ENCODE data around the gene PDE10A.

The PDE10A gene

GRCh38 chr6:165662041-165662748, 846 bp downstream of the PDE10A start:
- H3K4me3 ChIP-seq (ENCODE audit: low read depth, low read length) = peak overlapping the region; percentile 56
- H3K36me3 ChIP-seq (ENCODE audit: control insufficient read depth, insufficient read depth, low read length) = no peaks in the 10 kb centered on the region
- H3K27me3 ChIP-seq (ENCODE audit: control insufficient read depth, insufficient read depth, low read length) = peaks cover 91% of the 10 kb centered on the region

GRCh38 chr6:165661664-165662025, 1.4 kb downstream of the PDE10A start:
- Histone ChIP-seq H3K9ac (ENCODE audit: low read depth, low read length) (no peak overlapping the region), H3K36me3 (ENCODE audit: control insufficient read depth, insufficient read depth, low read length) (no peaks in the 10 kb centered on the region), H3K27me3 (ENCODE audit: control insufficient read depth, insufficient read depth, low read length) (peaks cover 90% of the 10 kb centered on the region), H3K27ac (ENCODE audit: low read depth, low read length) (no peak overlapping the region), H3K4me1 (ENCODE audit: control insufficient read depth, insufficient read depth, low read length) (peaks cover 52% of the 10 kb centered on the region), H3K4me3 (ENCODE audit: low read depth, low read length) (peak overlapping the region; percentile 54), H3K9me3 (ENCODE audit: control insufficient read depth, insufficient read depth, low read length) (no peaks in the 10 kb centered on the region)

More at GRCh38 chr6:165662041-165662748, 846 bp downstream of the PDE10A start:
- Histone ChIP-seq H3K9ac (ENCODE audit: low read depth, low read length) (no peak overlapping the region), H3K9me3 (ENCODE audit: control insufficient read depth, insufficient read depth, low read length) (no peaks in the 10 kb centered on the region), H3K4me1 (ENCODE audit: control insufficient read depth, insufficient read depth, low read length) (peaks cover 47% of the 10 kb centered on the region), H3K27ac (ENCODE audit: low read depth, low read length) (no peak overlapping the region)

- Histone ChIP-seq H3K9ac (ENCODE audit: low read depth, low read length) (peak overlapping the region; percentile 46), H3K4me1 (ENCODE audit: control insufficient read depth, insufficient read depth, low read length) (peaks cover 49% of the 10 kb centered on the region), H3K27me3 (ENCODE audit: control insufficient read depth, insufficient read depth, low read length) (peaks cover 90% of the 10 kb centered on the region), H3K36me3 (ENCODE audit: control insufficient read depth, insufficient read depth, low read length) (no peaks in the 10 kb centered on the region), H3K27ac (ENCODE audit: low read depth, low read length) (no peak overlapping the region), H3K9me3 (ENCODE audit: control insufficient read depth, insufficient read depth, low read length) (no peaks in the 10 kb centered on the region), H3K4me3 (ENCODE audit: low read depth, low read length) (peak overlapping the region; percentile 54)
These were observed 2.0 kb downstream of the PDE10A start for GRCh38 chr6:165660857-165661663.

GRCh38 chr6:165659945-165660856, 2.8 kb downstream of the PDE10A start:
- Histone ChIP-seq H3K27ac (ENCODE audit: low read depth, low read length) (no peak overlapping the region), H3K4me3 (ENCODE audit: low read depth, low read length) (peak overlapping the region; percentile 54), H3K36me3 (ENCODE audit: control insufficient read depth, insufficient read depth, low read length) (no peaks in the 10 kb centered on the region), H3K9ac (ENCODE audit: low read depth, low read length) (peak overlapping the region; percentile 46), H3K9me3 (ENCODE audit: control insufficient read depth, insufficient read depth, low read length) (no peaks in the 10 kb centered on the region), H3K4me1 (ENCODE audit: control insufficient read depth, insufficient read depth, low read length) (peaks cover 41% of the 10 kb centered on the region), H3K27me3 (ENCODE audit: control insufficient read depth, insufficient read depth, low read length) (peaks cover 82% of the 10 kb centered on the region)

GRCh38 chr6:165658395-165659058, 4.5 kb downstream of the PDE10A start:
- Histone ChIP-seq H3K4me3 (ENCODE audit: low read depth, low read length) (no peak overlapping the region), H3K9ac (ENCODE audit: low read depth, low read length) (no peak overlapping the region), H3K4me1 (ENCODE audit: control insufficient read depth, insufficient read depth, low read length) (peaks cover 25% of the 10 kb centered on the region), H3K9me3 (ENCODE audit: control insufficient read depth, insufficient read depth, low read length) (no peaks in the 10 kb centered on the region), H3K36me3 (ENCODE audit: control insufficient read depth, insufficient read depth, low read length) (no peaks in the 10 kb centered on the region), H3K27me3 (ENCODE audit: control insufficient read depth, insufficient read depth, low read length) (peaks cover 65% of the 10 kb centered on the region), H3K27ac (ENCODE audit: low read depth, low read length) (no peak overlapping the region)

- Histone ChIP-seq H3K4me1 (ENCODE audit: control insufficient read depth, insufficient read depth, low read length) (peaks cover 24% of the 10 kb centered on the region), H3K27me3 (ENCODE audit: control insufficient read depth, insufficient read depth, low read length) (peaks cover 56% of the 10 kb centered on the region), H3K9ac (ENCODE audit: low read depth, low read length) (no peak overlapping the region), H3K36me3 (ENCODE audit: control insufficient read depth, insufficient read depth, low read length) (no peaks in the 10 kb centered on the region), H3K27ac (ENCODE audit: low read depth, low read length) (no peak overlapping the region), H3K4me3 (ENCODE audit: low read depth, low read length) (no peak overlapping the region), H3K9me3 (ENCODE audit: control insufficient read depth, insufficient read depth, low read length) (no peaks in the 10 kb centered on the region)
These were observed 5.7 kb downstream of the PDE10A start for GRCh38 chr6:165657325-165657680.

GRCh38 chr6:165656581-165657324, 6.3 kb downstream of the PDE10A start:
- no peak overlapping the region for H3K27ac ChIP-seq (ENCODE audit: low read depth, low read length)
- peaks cover 24% of the 10 kb centered on the region for H3K4me1 ChIP-seq (ENCODE audit: control insufficient read depth, insufficient read depth, low read length)
- no peak overlapping the region for H3K9ac ChIP-seq (ENCODE audit: low read depth, low read length)
- no peak overlapping the region for H3K4me3 ChIP-seq (ENCODE audit: low read depth, low read length)
- H3K9me3 ChIP-seq (ENCODE audit: control insufficient read depth, insufficient read depth, low read length) = no peaks in the 10 kb centered on the region
- peaks cover 54% of the 10 kb centered on the region for H3K27me3 ChIP-seq (ENCODE audit: control insufficient read depth, insufficient read depth, low read length)
- H3K36me3 ChIP-seq (ENCODE audit: control insufficient read depth, insufficient read depth, low read length) = no peaks in the 10 kb centered on the region

- Histone ChIP-seq H3K9me3 (ENCODE audit: control insufficient read depth, insufficient read depth, low read length) (no peaks in the 10 kb centered on the region), H3K27ac (ENCODE audit: low read depth, low read length) (no peak overlapping the region), H3K36me3 (ENCODE audit: control insufficient read depth, insufficient read depth, low read length) (no peaks in the 10 kb centered on the region), H3K9ac (ENCODE audit: low read depth, low read length) (no peak overlapping the region), H3K4me3 (ENCODE audit: low read depth, low read length) (no peak overlapping the region), H3K27me3 (ENCODE audit: control insufficient read depth, insufficient read depth, low read length) (peaks cover 39% of the 10 kb centered on the region), H3K4me1 (ENCODE audit: control insufficient read depth, insufficient read depth, low read length) (peaks cover 21% of the 10 kb centered on the region)
These were observed 7.8 kb downstream of the PDE10A start for GRCh38 chr6:165655191-165655590.

GRCh38 chr6:165654144-165654543, 8.9 kb downstream of the PDE10A start:
- H3K9me3 ChIP-seq (ENCODE audit: control insufficient read depth, insufficient read depth, low read length) = no peaks in the 10 kb centered on the region
- H3K27ac ChIP-seq (ENCODE audit: low read depth, low read length) = no peak overlapping the region
- peaks cover 21% of the 10 kb centered on the region for H3K4me1 ChIP-seq (ENCODE audit: control insufficient read depth, insufficient read depth, low read length)
- H3K4me3 ChIP-seq (ENCODE audit: low read depth, low read length) = no peak overlapping the region
- H3K27me3 ChIP-seq (ENCODE audit: control insufficient read depth, insufficient read depth, low read length) = peaks cover 28% of the 10 kb centered on the region
- H3K36me3 ChIP-seq (ENCODE audit: control insufficient read depth, insufficient read depth, low read length) = no peaks in the 10 kb centered on the region
- no peak overlapping the region for H3K9ac ChIP-seq (ENCODE audit: low read depth, low read length)

- Histone ChIP-seq H3K4me1 (ENCODE audit: control insufficient read depth, insufficient read depth, low read length) (peaks cover 21% of the 10 kb centered on the region), H3K36me3 (ENCODE audit: control insufficient read depth, insufficient read depth, low read length) (no peaks in the 10 kb centered on the region), H3K27ac (ENCODE audit: low read depth, low read length) (no peak overlapping the region), H3K9ac (ENCODE audit: low read depth, low read length) (no peak overlapping the region), H3K27me3 (ENCODE audit: control insufficient read depth, insufficient read depth, low read length) (peaks cover 23% of the 10 kb centered on the region), H3K9me3 (ENCODE audit: control insufficient read depth, insufficient read depth, low read length) (no peaks in the 10 kb centered on the region), H3K4me3 (ENCODE audit: low read depth, low read length) (no peak overlapping the region)
These were observed 9.4 kb downstream of the PDE10A start for GRCh38 chr6:165653607-165654006.

All from HUES48 (cell line).